Stomach (tissue), 9 donors: Measurements from ENCODE around the gene URM1. TPM values are rescaled to one million over a fixed set of nuclear protein-coding genes. Genes with fewer than 3 reads are reported as not detected.

Source experiments
- DNase-seq, 2 donors: peaks; one replicate each; pipeline versions ENCODE4 v3.0.0 to v3.0.0-alpha.2; 2013 to 2019
- H3K27ac ChIP-seq, 5 donors: fragments of 200-600 bp in 4 of 5; sonication (generic) in 4 of 5; one replicate each; pipeline ENCODE4 v1.5.1; 2013 to 2019; ENCODE audit warnings: mild to moderate bottlenecking in 1 of 5, moderate library complexity in 1 of 5
- H3K27me3 ChIP-seq, 3 donors: fragments of 200-600 bp; sonication (generic); one replicate each; pipeline ENCODE4 v1.5.1; 2017 to 2019; ENCODE audit warnings: mixed run types in 1 of 3
- H3K36me3 ChIP-seq, 4 donors: fragments of 200-600 bp; sonication (generic); 1 replicate in 3 of 4; 2 replicates in 1 of 4; pipeline ENCODE4 v1.5.1; 2016 to 2019
- H3K4me1 ChIP-seq, 4 donors: fragments of 200-600 bp; sonication (generic); one replicate each; pipeline ENCODE4 v1.5.1; 2016 to 2019
- H3K4me3 ChIP-seq, 4 donors: fragments of 200-600 bp; sonication (generic) in 3 of 4; one replicate each; pipeline ENCODE4 v1.5.1; 2016 to 2019; ENCODE audit warnings: mild to moderate bottlenecking in 1 of 4
- H3K9me3 ChIP-seq, 4 donors: fragments of 200-600 bp; sonication (generic); one replicate each; pipeline ENCODE4 v1.5.1; 2016 to 2019
- CTCF ChIP-seq, 7 experiments: fragments of 450-650 bp in 4 of 7; fragments of 200-600 bp in 3 of 7; sonication (generic) in 3 of 7; IDR thresholded peaks; one replicate each; pipeline ENCODE4 v1.5.1; 2016 to 2019; ENCODE audit warnings: antibody characterized with exemption in 7 of 7, control low read depth in 2 of 7, mild to moderate bottlenecking in 1 of 7
- EP300 ChIP-seq: sonication (generic); formaldehyde crosslinking; IDR thresholded peaks from one replicate; pipeline ENCODE4 v1.6.1; 2017; ENCODE audit warnings: antibody characterized with exemption
- POLR2A ChIP-seq, 4 donors: fragments of 450-650 bp; IDR thresholded peaks; one replicate each; pipeline ENCODE4 v1.6.1; 2016; ENCODE audit warnings: antibody characterized with exemption in 4 of 4, control low read depth in 2 of 4, mild to moderate bottlenecking in 1 of 4, moderate library complexity in 1 of 4
- POLR2AphosphoS5 ChIP-seq, 3 donors: sonication (generic); formaldehyde crosslinking; IDR thresholded peaks; one replicate each; pipeline ENCODE4 v1.6.1; 2016; ENCODE audit warnings: antibody characterized with exemption in 3 of 3
- WGBS, 5 donors: extraction: QIAGEN DNeasy Blood & Tissue Kit in 3 of 5; methylation state at CpG; one replicate each; pipeline versions ENCODE4 v1.1.5 to v1.1.7; 2013 to 2018; 5-methylcytosine and 5-hydroxymethylcytosine counted together
- intact Hi-C: fragments of 100-400 bp; cut with DNase I; formaldehyde crosslinking; loops from one replicate; pipeline ENCODE4 v1.15.1; 2023; ENCODE audit warnings: low total_unique reads
- polyA plus RNA-seq, 3 donors: library from polyadenylated mRNA; stranded (reverse); fragments of 200-250 nt; gene quantifications; one replicate each; pipeline ENCODE4 v1.2.3, GENCODE V29; 2013
- total RNA-seq, 5 donors: library from RNA; depleted of rRNA; stranded (reverse); fragments of >200 nt; gene quantifications; one replicate each; pipeline versions ENCODE4 v1.1.0 to v1.2.3, GENCODE V29; 2014 to 2016
- donor health status: healthy with polysubstance abuse.
- donor health status: Bipolar disorder and iron deficiency.
- donor health status: healthy.

Gene URM1
- total and polyA plus RNA-seq, 8 donors = 0.58 to 59.3 (median 25.9) TPM

- no peaks in the 10 kb centered on the region for H3K27me3 ChIP-seq
- DNase-seq = no peak
- no peak overlapping the region for H3K27ac ChIP-seq
- no peaks in the 10 kb centered on the region for H3K9me3 ChIP-seq
- no peak overlapping the region for H3K4me3 ChIP-seq
- TF ChIP-seq POLR2AphosphoS5 (IDR thresholded peaks at IDR 0.05) (no peak), EP300 (no peak), CTCF (IDR thresholded peaks at IDR 0.05) (no peak), POLR2A (IDR thresholded peaks at IDR 0.05) (no peak)
- WGBS, 5 donors = 88 to 98% (median 94%) methylated on average over 4 of the region's 4 CpGs
- peaks cover 36 to 68% (median 65%) of the 10 kb centered on the region in 4 donors for H3K36me3 ChIP-seq
- intact Hi-C loops = no loop called here
- peaks cover 0 to 21% (median 21%) of the 10 kb centered on the region in 4 donors for H3K4me1 ChIP-seq
Measured at GRCh38 chr9:128343855-128344254, 27.3 kb upstream of the URM1 start.

GRCh38 chr9:128344931-128345605 lies 26.1 kb upstream of the URM1 start:
- 89 to 96% (median 94%) methylated on average over 16 to 28 of the region's 28 CpGs for WGBS, 5 donors
- TF ChIP-seq CTCF (IDR thresholded peaks at IDR 0.05) (no peak), POLR2AphosphoS5 (IDR thresholded peaks at IDR 0.05) (no peak), POLR2A (IDR thresholded peaks at IDR 0.05) (no peak), EP300 (no peak)
- intact Hi-C loops = no loop called here
- no peaks in the 10 kb centered on the region for H3K27me3 ChIP-seq
- DNase-seq = no peak
- no peak overlapping the region for H3K4me3 ChIP-seq
- H3K4me1 ChIP-seq = peaks cover 0 to 16% (median 15%) of the 10 kb centered on the region in 4 donors
- peaks cover 45 to 80% (median 77%) of the 10 kb centered on the region in 4 donors for H3K36me3 ChIP-seq
- H3K27ac ChIP-seq = no peak overlapping the region
- H3K9me3 ChIP-seq = no peaks in the 10 kb centered on the region

GRCh38 chr9:128349125-128349524 lies 22.0 kb upstream of the URM1 start:
- no peak overlapping the region for H3K4me3 ChIP-seq
- DNase-seq = no peak
- H3K9me3 ChIP-seq = no peaks in the 10 kb centered on the region
- intact Hi-C loops = no loop called here
- TF ChIP-seq EP300 = no peak
- TF ChIP-seq CTCF (IDR thresholded peaks at IDR 0.05) = no peak
- TF ChIP-seq POLR2A (IDR thresholded peaks at IDR 0.05) = no peak
- no peak for TF ChIP-seq POLR2AphosphoS5 (IDR thresholded peaks at IDR 0.05)
- no peak overlapping the region for H3K27ac ChIP-seq
- WGBS, 5 donors = 81 to 98% (median 87%) methylated on average over 2 of the region's 2 CpGs
- no peaks in the 10 kb centered on the region for H3K27me3 ChIP-seq
- H3K36me3 ChIP-seq = peaks cover 50 to 95% (median 88%) of the 10 kb centered on the region in 4 donors
- no peaks in the 10 kb centered on the region for H3K4me1 ChIP-seq

- Histone ChIP-seq H3K9me3 (no peaks in the 10 kb centered on the region), H3K4me1 (no peaks in the 10 kb centered on the region), H3K27me3 (no peaks in the 10 kb centered on the region), H3K36me3 (peaks cover 46 to 95% (median 88%) of the 10 kb centered on the region in 4 donors), H3K4me3 (no peak overlapping the region), H3K27ac (no peak overlapping the region)
- TF ChIP-seq POLR2A (IDR thresholded peaks at IDR 0.05) (no peak), CTCF (IDR thresholded peaks at IDR 0.05) (no peak), POLR2AphosphoS5 (IDR thresholded peaks at IDR 0.05) (no peak), EP300 (no peak)
- no peak for DNase-seq
- intact Hi-C loops = no loop called here
- 88 to 95% (median 91%) methylated on average over 5 to 6 of the region's 6 CpGs for WGBS, 5 donors
Measured at GRCh38 chr9:128349772-128350171, 21.4 kb upstream of the URM1 start.
